Measurements from ENCODE around the gene JUNB. TPM values are rescaled to one million over a fixed set of nuclear protein-coding genes. Genes with fewer than 3 reads are reported as not detected.

Gene JUNB
- total RNA-seq, 1 experiment from 2014 or later: 194 TPM

- H3K27ac ChIP-seq (ENCODE audit: low read depth, low read length): peak overlapping the region; percentile 69
- CTCF ChIA-PET: interaction anchor here (1.0 kb wide), 1 partner anchor 9 kb away, joined by 3 read pairs; no protein-coding TSS in a partner anchor
- no peaks in the 10 kb centered on the region for H4K20me1 ChIP-seq (ENCODE audit: insufficient read depth)
- H3K9me2 ChIP-seq (ENCODE audit: insufficient read depth): no peaks in the 10 kb centered on the region
- H3K36me3 ChIP-seq (ENCODE audit: control insufficient read depth in 1 of 2, insufficient read depth in 2 of 2, low read length in 2 of 2): peaks cover 5 to 6% of the 10 kb centered on the region in 2 experiments; a peak in 1 of 4 replicates
- no peaks in the 10 kb centered on the region for H3K9me3 ChIP-seq (ENCODE audit: control insufficient read depth in 1 of 2, insufficient read depth in 1 of 2, low read depth in 1 of 2, low read length in 2 of 2)
- intact Hi-C loops (cut with micrococcal nuclease): loop anchor here (5.0 kb wide), 2 partner anchors 37 to 122 kb away; partner anchors contain the start of genes PRDX2 and THSD8
- peaks cover 36% of the 10 kb centered on the region; the same call in 1 of the 2 replicates for H3K79me2 ChIP-seq (ENCODE audit: insufficient read depth, low read length)
- peak overlapping the region; percentile 61 to 88 for H3K4me3 ChIP-seq (replicated peaks in 1 of 2; ENCODE audit: low read depth in 1 of 2, low read length in 2 of 2)
- H3K4me1 ChIP-seq (ENCODE audit: control insufficient read depth in 1 of 2, insufficient read depth in 2 of 2, low read length in 2 of 2): peaks cover 38 to 68% of the 10 kb centered on the region in 2 experiments
- RAD21 ChIA-PET (ENCODE audit: low non-redundant PET in 1 of 2, low total read pairs in 2 of 2, uncharacterized antibody in 2 of 2, unreplicated experiment in 2 of 2): interaction anchor here in 1 of 2 experiments (0.7 kb wide), 1 partner anchor 171 kb away, joined by 7 read pairs; no protein-coding TSS in a partner anchor
- BruUV-seq (replicated peaks): TSS peak; percentile 24
- H3K27me3 ChIP-seq (ENCODE audit: insufficient read depth, low read length): no peaks in the 10 kb centered on the region
- TF ChIP-seq SP1 (IDR thresholded peaks at IDR 0.05; ENCODE audit: low read depth) (no peak), MAX (IDR thresholded peaks at IDR 0.05) (peak; percentile 45; the same call in 1 of the 2 replicates), YY1 (IDR thresholded peaks at IDR 0.05; ENCODE audit: extremely low read depth, insufficient replicate concordance, low read depth, low read length) (no peak)
- DNase-seq (ENCODE audit: low read depth, low spot score) (no peak), ATAC-seq (no peak)
- H2AFZ ChIP-seq (ENCODE audit: low read depth, low read length, poor library complexity, severe bottlenecking): no peak overlapping the region
- H3K9ac ChIP-seq (ENCODE audit: low read length): peak overlapping the region; percentile 88
- peak overlapping the region; percentile 91 for H3K4me2 ChIP-seq (ENCODE audit: low read length)
- POLR2A ChIA-PET: no interaction called here
Observed at GRCh38 chr19:12838886-12839756, 47.8 kb downstream of the JUNB start.

GRCh38 chr19:12840091-12841079 is 49.1 kb downstream of the JUNB start:
- Histone ChIP-seq H3K36me3 (ENCODE audit: control insufficient read depth in 1 of 2, insufficient read depth in 2 of 2, low read length in 2 of 2) (peaks cover 5 to 6% of the 10 kb centered on the region in 2 experiments; a peak in 1 of 4 replicates), H3K4me2 (ENCODE audit: low read length) (peak overlapping the region; percentile 52), H3K27ac (ENCODE audit: low read depth, low read length) (peak overlapping the region; percentile 46), H2AFZ (ENCODE audit: low read depth, low read length, poor library complexity, severe bottlenecking) (no peak overlapping the region), H4K20me1 (ENCODE audit: insufficient read depth) (no peaks in the 10 kb centered on the region), H3K4me1 (ENCODE audit: control insufficient read depth in 1 of 2, insufficient read depth in 2 of 2, low read length in 2 of 2) (peaks cover 31 to 59% of the 10 kb centered on the region in 2 experiments), H3K79me2 (ENCODE audit: insufficient read depth, low read length) (peaks cover 36% of the 10 kb centered on the region; the same call in 1 of the 2 replicates), H3K9ac (ENCODE audit: low read length) (peak overlapping the region; percentile 24), H3K27me3 (ENCODE audit: insufficient read depth, low read length) (no peaks in the 10 kb centered on the region), H3K9me3 (ENCODE audit: control insufficient read depth in 1 of 2, insufficient read depth in 1 of 2, low read depth in 1 of 2, low read length in 2 of 2) (no peaks in the 10 kb centered on the region), H3K4me3 (replicated peaks in 1 of 2; ENCODE audit: low read depth in 1 of 2, low read length in 2 of 2) (no peak overlapping the region), H3K9me2 (ENCODE audit: insufficient read depth) (no peaks in the 10 kb centered on the region)
- TF ChIP-seq SP1 (IDR thresholded peaks at IDR 0.05; ENCODE audit: low read depth) (peak; percentile 60), YY1 (IDR thresholded peaks at IDR 0.05; ENCODE audit: extremely low read depth, insufficient replicate concordance, low read depth, low read length) (no peak)
- POLR2A ChIA-PET: no interaction called here
- intact Hi-C loops (cut with micrococcal nuclease): no loop called here
- CTCF ChIA-PET: no interaction called here
- BruUV-seq (replicated peaks): no TSS peak
- RAD21 ChIA-PET (ENCODE audit: low non-redundant PET in 1 of 2, low total read pairs in 2 of 2, uncharacterized antibody in 2 of 2, unreplicated experiment in 2 of 2): no interaction called here
- peak; percentile 93 for DNase-seq (ENCODE audit: low read depth, low spot score)
- peak; percentile 76 for ATAC-seq
